HFFc6 (cell line): ENCODE results near the gene IER3. TPM values are rescaled to one million over a fixed set of nuclear protein-coding genes. Genes with fewer than 3 reads are reported as not detected.
"Not testable (repeated sequence)": the region's sequence is repeated elsewhere in the genome, so short reads cannot be mapped to it uniquely, and the experiment has no call there.

Experiments
- DNase-seq: peaks from one replicate; pipeline ENCODE4 v3.0.0-alpha.2; 2018
- H3K27ac Mint-ChIP-seq: 2 replicates; pipeline ENCODE4 v1.8.0; 2020; ENCODE audit warnings: mild to moderate bottlenecking, mixed read lengths
- H3K27me3 Mint-ChIP-seq: 2 replicates; pipeline ENCODE4 v1.8.0; 2021; ENCODE audit warnings: mild to moderate bottlenecking, moderate library complexity, mixed read lengths; ENCODE audit not compliant: insufficient read depth
- H3K36me3 Mint-ChIP-seq: 2 replicates; pipeline ENCODE4 v1.8.0; 2021; ENCODE audit warnings: low read depth, mixed read lengths
- H3K4me1 Mint-ChIP-seq: 2 replicates; pipeline ENCODE4 v1.8.0; 2020; ENCODE audit warnings: low read depth, mixed read lengths
- H3K4me3 Mint-ChIP-seq: 2 replicates; pipeline ENCODE4 v1.8.0; 2020; ENCODE audit warnings: mild to moderate bottlenecking, moderate library complexity, mixed read lengths
- H3K9me3 Mint-ChIP-seq: 2 replicates; pipeline ENCODE4 v1.8.0; 2020; ENCODE audit warnings: mild to moderate bottlenecking, mixed read lengths
- total RNA-seq, 6 experiments: library from RNA; stranded (reverse); fragmentation: NEBNext Ultra II Directional; extraction: Animal tissue kit (Norgen Biotek cat#: 25700); gene quantifications; 2 replicates in 1 of 6; 3 replicates in 5 of 6; pipeline ENCODE4 v1.2.3, GENCODE V29; 2021
- TF ChIP-seq, protein P1 (sequence below): fragments of 200-600 bp; sonication (generic); IDR thresholded peaks from 2 replicates; pipeline ENCODE4 v1.5.0; 2021; ENCODE audit warnings: antibody characterized with exemption, mild to moderate bottlenecking

IER3 gene
- total RNA-seq, 6 experiments from 2014 or later: 38.1 to 62.4 (median 60.2) TPM

- TF ChIP-seq, protein P1, sequence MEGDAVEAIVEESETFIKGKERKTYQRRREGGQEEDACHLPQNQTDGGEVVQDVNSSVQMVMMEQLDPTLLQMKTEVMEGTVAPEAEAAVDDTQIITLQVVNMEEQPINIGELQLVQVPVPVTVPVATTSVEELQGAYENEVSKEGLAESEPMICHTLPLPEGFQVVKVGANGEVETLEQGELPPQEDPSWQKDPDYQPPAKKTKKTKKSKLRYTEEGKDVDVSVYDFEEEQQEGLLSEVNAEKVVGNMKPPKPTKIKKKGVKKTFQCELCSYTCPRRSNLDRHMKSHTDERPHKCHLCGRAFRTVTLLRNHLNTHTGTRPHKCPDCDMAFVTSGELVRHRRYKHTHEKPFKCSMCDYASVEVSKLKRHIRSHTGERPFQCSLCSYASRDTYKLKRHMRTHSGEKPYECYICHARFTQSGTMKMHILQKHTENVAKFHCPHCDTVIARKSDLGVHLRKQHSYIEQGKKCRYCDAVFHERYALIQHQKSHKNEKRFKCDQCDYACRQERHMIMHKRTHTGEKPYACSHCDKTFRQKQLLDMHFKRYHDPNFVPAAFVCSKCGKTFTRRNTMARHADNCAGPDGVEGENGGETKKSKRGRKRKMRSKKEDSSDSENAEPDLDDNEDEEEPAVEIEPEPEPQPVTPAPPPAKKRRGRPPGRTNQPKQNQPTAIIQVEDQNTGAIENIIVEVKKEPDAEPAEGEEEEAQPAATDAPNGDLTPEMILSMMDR: no peak
- peak overlapping the region; percentile 89 for H3K4me3 Mint-ChIP-seq
- H3K36me3 Mint-ChIP-seq: peaks cover 53% of the 10 kb centered on the region
- H3K27me3 Mint-ChIP-seq: peaks cover 25% of the 10 kb centered on the region
- peak overlapping the region; percentile 91 for H3K27ac Mint-ChIP-seq
- peaks cover 56% of the 10 kb centered on the region for H3K4me1 Mint-ChIP-seq
- DNase-seq: no peak
- no peaks in the 10 kb centered on the region for H3K9me3 Mint-ChIP-seq
Observed at GRCh38 chr6:30724906-30725667, 19.3 kb downstream of the IER3 start.

DNA sequence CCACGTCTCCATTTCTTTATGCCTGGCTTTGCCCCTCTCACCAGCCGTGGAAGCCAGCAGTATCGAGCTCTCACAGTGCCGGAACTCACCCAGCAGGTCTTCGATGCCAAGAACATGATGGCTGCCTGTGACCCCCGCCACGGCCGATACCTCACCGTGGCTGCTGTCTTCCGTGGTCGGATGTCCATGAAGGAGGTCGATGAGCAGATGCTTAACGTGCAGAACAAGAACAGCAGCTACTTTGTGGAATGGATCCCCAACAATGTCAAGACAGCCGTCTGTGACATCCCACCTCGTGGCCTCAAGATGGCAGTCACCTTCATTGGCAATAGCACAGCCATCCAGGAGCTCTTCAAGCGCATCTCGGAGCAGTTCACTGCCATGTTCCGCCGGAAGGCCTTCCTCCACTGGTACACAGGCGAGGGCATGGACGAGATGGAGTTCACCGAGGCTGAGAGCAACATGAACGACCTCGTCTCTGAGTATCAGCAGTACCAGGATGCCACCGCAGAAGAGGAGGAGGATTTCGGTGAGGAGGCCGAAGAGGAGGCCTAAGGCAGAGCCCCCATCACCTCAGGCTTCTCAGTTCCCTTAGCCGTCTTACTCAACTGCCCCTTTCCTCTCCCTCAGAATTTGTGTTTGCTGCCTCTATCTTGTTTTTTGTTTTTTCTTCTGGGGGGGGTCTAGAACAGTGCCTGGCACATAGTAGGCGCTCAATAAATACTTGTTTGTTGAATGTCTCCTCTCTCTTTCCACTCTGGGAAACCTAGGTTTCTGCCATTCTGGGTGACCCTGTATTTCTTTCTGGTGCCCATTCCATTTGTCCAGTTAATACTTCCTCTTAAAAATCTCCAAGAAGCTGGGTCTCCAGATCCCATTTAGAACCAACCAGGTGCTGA lies 20.3 kb downstream of the IER3 start:
- DNase-seq, H3K9me3 Mint-ChIP-seq: not testable (repeated sequence)
- Mint-ChIP-seq H3K27ac (peak overlapping the region; percentile 91), H3K36me3 (peaks cover 54% of the 10 kb centered on the region), H3K4me3 (peak overlapping the region; percentile 89), H3K27me3 (peaks cover 25% of the 10 kb centered on the region), H3K4me1 (peaks cover 61% of the 10 kb centered on the region)
- TF ChIP-seq, protein P1: peak; percentile 45; the same call in 1 of the 2 replicates

DNA sequence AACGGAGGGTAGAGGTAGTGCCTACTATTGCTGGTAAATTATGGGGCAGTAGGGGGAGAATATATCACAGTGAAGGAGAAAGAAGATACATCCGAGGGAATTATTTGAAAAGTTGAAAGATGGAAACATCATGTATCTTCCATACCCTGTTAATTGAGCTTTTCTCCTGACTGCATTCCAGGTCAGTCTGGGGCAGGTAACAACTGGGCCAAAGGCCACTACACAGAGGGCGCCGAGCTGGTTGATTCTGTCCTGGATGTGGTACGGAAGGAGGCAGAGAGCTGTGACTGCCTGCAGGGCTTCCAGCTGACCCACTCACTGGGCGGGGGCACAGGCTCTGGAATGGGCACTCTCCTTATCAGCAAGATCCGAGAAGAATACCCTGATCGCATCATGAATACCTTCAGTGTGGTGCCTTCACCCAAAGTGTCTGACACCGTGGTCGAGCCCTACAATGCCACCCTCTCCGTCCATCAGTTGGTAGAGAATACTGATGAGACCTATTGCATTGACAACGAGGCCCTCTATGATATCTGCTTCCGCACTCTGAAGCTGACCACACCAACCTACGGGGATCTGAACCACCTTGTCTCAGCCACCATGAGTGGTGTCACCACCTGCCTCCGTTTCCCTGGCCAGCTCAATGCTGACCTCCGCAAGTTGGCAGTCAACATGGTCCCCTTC lies 21.0 kb downstream of the IER3 start:
- H3K9me3 Mint-ChIP-seq, DNase-seq: not testable (repeated sequence)
- peak overlapping the region; percentile 91 for H3K27ac Mint-ChIP-seq
- H3K4me1 Mint-ChIP-seq: peaks cover 67% of the 10 kb centered on the region
- peaks cover 54% of the 10 kb centered on the region for H3K36me3 Mint-ChIP-seq
- peaks cover 25% of the 10 kb centered on the region for H3K27me3 Mint-ChIP-seq
- H3K4me3 Mint-ChIP-seq: peak overlapping the region; percentile 89

DNA sequence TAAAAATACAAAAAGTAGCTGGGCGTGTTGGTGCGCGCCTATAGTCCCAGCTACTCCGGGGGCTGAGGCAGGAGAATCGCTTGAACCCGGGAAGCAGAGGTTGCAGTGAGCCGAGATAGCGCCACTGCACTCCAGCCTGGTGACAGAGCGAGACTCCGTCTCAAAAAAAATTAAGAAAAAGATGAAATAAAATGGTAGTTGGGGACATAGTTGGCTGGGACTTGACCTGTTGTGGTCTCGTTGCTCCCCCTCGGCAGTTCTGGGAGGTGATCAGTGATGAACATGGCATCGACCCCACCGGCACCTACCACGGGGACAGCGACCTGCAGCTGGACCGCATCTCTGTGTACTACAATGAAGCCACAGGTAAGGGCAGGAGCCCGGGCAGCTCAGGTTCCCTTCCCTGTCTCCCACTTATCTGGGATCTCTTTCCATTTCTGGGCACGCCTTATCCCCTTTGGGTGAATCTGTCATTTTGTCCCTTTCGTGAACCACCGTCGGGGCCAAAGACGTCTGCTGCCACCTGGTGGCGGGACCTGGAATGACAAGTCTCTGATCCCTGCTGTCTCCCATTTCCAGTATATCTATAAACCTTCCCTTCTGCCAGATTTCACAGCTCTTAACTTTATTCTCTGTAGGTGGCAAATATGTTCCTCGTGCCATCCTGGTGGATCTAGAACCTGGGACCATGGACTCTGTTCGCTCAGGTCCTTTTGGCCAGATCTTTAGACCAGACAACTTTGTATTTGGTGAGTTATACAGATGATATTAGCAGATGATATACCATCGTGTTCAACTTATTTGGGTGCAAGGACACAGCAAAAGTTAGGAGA lies 21.9 kb downstream of the IER3 start:
- Mint-ChIP-seq H3K4me1 (peaks cover 63% of the 10 kb centered on the region), H3K9me3 (no peaks in the 10 kb centered on the region), H3K36me3 (peaks cover 57% of the 10 kb centered on the region), H3K4me3 (peak overlapping the region; percentile 89), H3K27me3 (peaks cover 27% of the 10 kb centered on the region), H3K27ac (peak overlapping the region; percentile 91)
- peak; percentile 71 for DNase-seq
- TF ChIP-seq, protein P1: peak; percentile 99

- peak overlapping the region; percentile 89 for H3K4me3 Mint-ChIP-seq
- peaks cover 63% of the 10 kb centered on the region for H3K4me1 Mint-ChIP-seq
- DNase-seq, H3K9me3 Mint-ChIP-seq: not testable (repeated sequence)
- H3K27ac Mint-ChIP-seq: peak overlapping the region; percentile 91
- peaks cover 27% of the 10 kb centered on the region for H3K27me3 Mint-ChIP-seq
- peaks cover 60% of the 10 kb centered on the region for H3K36me3 Mint-ChIP-seq
Observed at GRCh38 chr6:30722025-30722279, 22.4 kb downstream of the IER3 start.
